Thoracic aorta (tissue), 2 donors: ENCODE measurements around the gene ADCY2. TPM values are rescaled to one million over a fixed set of nuclear protein-coding genes. Genes with fewer than 3 reads are reported as not detected.

Experiments used
- ATAC-seq: fragments of 150-250 bp; one replicate; pipeline ENCODE4 v1.8.0; 2017; ENCODE audit warnings: low read depth; ENCODE audit not compliant: insufficient number of reproducible peaks, low FRiP score
- DNase-seq: peaks from one replicate; pipeline ENCODE4 v3.0.0-alpha.2; 2020; ENCODE audit warnings: low spot score
- H3K27ac ChIP-seq, 2 donors: fragments of 200-600 bp; sonication (generic); 1 replicate in 1 of 2; 2 replicates in 1 of 2; pipeline ENCODE4 v1.5.1; 2016; ENCODE audit warnings: mild to moderate bottlenecking in 2 of 2, moderate library complexity in 2 of 2
- H3K27me3 ChIP-seq: fragments of 200-600 bp; sonication (generic); replicated peaks from 2 replicates; pipeline ENCODE4 v1.6.0; 2016; ENCODE audit warnings: mild to moderate bottlenecking; ENCODE audit not compliant: insufficient read depth
- H3K36me3 ChIP-seq: fragments of 200-600 bp; sonication (generic); one replicate; pipeline ENCODE4 v1.5.1; 2016
- H3K4me1 ChIP-seq, 2 donors: fragments of 200-600 bp; sonication (generic); 1 replicate in 1 of 2; 2 replicates in 1 of 2; pipeline versions ENCODE4 v1.5.1 to v1.6.0; 2016; ENCODE audit warnings: low read depth in 2 of 2, mild to moderate bottlenecking in 1 of 2; ENCODE audit not compliant: control insufficient read depth in 1 of 2
- H3K4me3 ChIP-seq: fragments of 200-600 bp; sonication (generic); 2 replicates; pipeline ENCODE4 v1.5.1; 2016; ENCODE audit warnings: mild to moderate bottlenecking
- H3K9me3 ChIP-seq: fragments of 200-600 bp; sonication (generic); 2 replicates; pipeline ENCODE4 v1.5.1; 2016
- total RNA-seq, 2 donors: library from RNA; depleted of rRNA; stranded (reverse); fragments of >200 nt; gene quantifications; one replicate each; pipeline versions ENCODE4 v1.1.0 to v1.2.3, GENCODE V29; 2016
- TF ChIP-seq, protein P1 (sequence below): fragments of 200-600 bp; sonication (generic); IDR thresholded peaks from one replicate; pipeline ENCODE4 v1.5.1; 2019; ENCODE audit warnings: antibody characterized with exemption

The ADCY2 gene
- total RNA-seq, 2 donors from 2014 or later: 5.0 to 14.8 TPM

DNA sequence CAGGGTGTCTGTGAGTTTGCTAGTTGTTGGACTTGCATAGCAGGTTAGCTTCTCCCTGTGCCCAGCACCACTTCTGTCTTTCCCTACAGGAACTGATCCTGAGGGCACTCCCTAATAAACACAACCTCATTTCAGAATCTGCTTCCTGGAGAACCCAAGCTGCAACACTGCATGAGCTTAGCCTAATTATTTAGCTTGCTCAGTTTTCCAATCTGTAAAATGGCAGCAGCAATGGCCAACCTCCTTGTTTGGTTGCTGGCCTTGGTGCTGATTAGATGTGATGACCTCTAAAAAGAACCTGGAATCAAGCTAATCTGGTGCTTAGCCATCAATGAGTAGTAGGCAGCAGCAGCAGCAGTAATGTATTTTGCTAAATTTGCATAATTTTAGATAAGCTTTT lies 133.9 kb downstream of the ADCY2 start:
- no peak overlapping the region for H3K27ac ChIP-seq

DNA sequence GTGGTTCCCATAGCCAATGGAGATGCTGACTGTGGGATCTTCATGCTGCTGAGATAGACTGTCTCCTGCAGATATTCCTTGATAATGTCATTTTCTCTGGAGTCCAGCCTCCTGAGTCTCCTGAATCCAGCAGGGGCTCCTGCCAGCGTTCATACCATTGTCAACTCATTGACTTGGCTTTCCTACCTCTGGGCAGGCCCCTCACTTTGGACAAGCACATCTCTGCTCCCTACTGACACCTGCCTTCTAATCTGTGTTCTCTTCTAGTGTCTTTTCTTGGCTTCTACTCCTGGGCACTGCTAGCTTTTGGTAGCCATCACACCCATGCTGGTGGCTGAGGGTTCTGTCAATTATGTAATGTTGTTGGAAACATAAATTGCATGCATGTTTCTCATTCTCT lies 138.0 kb downstream of the ADCY2 start:
- DNase-seq (no peak), ATAC-seq (no peak)
- Histone ChIP-seq H3K27ac (no peak overlapping the region), H3K4me1 (no peaks in the 10 kb centered on the region), H3K27me3 (no peaks in the 10 kb centered on the region), H3K9me3 (no peaks in the 10 kb centered on the region), H3K4me3 (no peak overlapping the region), H3K36me3 (no peaks in the 10 kb centered on the region)
- TF ChIP-seq, protein P1, sequence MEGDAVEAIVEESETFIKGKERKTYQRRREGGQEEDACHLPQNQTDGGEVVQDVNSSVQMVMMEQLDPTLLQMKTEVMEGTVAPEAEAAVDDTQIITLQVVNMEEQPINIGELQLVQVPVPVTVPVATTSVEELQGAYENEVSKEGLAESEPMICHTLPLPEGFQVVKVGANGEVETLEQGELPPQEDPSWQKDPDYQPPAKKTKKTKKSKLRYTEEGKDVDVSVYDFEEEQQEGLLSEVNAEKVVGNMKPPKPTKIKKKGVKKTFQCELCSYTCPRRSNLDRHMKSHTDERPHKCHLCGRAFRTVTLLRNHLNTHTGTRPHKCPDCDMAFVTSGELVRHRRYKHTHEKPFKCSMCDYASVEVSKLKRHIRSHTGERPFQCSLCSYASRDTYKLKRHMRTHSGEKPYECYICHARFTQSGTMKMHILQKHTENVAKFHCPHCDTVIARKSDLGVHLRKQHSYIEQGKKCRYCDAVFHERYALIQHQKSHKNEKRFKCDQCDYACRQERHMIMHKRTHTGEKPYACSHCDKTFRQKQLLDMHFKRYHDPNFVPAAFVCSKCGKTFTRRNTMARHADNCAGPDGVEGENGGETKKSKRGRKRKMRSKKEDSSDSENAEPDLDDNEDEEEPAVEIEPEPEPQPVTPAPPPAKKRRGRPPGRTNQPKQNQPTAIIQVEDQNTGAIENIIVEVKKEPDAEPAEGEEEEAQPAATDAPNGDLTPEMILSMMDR: no peak

More for the DNA sequence above, 133.9 kb downstream of the ADCY2 start:
- TF ChIP-seq, protein P1: no peak
- Histone ChIP-seq H3K36me3 (no peaks in the 10 kb centered on the region), H3K9me3 (no peaks in the 10 kb centered on the region), H3K4me3 (no peak overlapping the region), H3K4me1 (no peaks in the 10 kb centered on the region), H3K27me3 (no peaks in the 10 kb centered on the region)
- ATAC-seq: no peak
- no peak for DNase-seq

DNA sequence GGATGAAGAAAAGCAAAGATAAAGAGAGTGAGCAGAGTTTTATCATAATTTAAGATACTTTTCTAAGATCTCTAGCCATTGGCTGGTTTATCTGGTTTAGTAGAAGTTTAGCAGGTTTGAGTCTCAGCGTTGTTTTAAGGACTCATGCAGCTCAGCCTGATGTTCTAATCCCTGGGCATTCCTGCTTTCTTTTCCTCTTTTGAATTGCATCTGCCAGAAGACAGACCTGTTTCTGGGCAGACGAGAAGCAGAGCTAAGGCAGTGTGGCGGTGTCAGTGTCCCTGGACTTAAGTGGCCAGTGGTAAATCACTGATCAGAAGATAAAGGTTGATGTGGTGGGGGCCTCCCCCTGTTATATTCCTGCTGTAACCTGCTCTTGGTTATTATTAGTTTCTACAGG lies 138.6 kb downstream of the ADCY2 start:
- Histone ChIP-seq H3K27ac (no peak overlapping the region), H3K4me1 (no peaks in the 10 kb centered on the region), H3K36me3 (no peaks in the 10 kb centered on the region), H3K4me3 (no peak overlapping the region), H3K9me3 (no peaks in the 10 kb centered on the region), H3K27me3 (no peaks in the 10 kb centered on the region)
- DNase-seq (no peak), ATAC-seq (no peak)
- TF ChIP-seq, protein P1: no peak

DNA sequence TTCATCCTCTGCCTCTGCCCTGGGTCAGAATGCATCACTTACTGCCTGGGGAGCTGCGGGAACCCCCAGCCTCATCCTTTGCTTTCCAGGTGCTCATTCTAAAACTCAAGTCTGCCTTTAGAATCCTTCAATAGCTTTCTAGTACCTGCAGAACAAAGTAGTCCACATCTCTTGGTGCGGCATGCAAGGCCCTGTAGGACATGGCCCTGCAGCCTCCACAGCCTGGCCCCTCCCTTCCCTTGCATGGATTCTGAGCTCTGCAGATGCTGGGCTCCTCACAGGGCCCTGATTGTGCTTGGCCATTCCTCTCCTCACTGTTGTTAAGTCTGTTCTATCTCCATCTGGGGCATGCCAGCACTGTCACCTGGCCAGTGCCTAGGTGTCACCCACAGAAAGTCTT lies 141.6 kb downstream of the ADCY2 start:
- H3K4me3 ChIP-seq: no peak overlapping the region
- ATAC-seq (no peak), DNase-seq (no peak)
- H3K4me1 ChIP-seq: no peaks in the 10 kb centered on the region
- TF ChIP-seq, protein P1: no peak
- H3K36me3 ChIP-seq: no peaks in the 10 kb centered on the region
- H3K27ac ChIP-seq: no peak overlapping the region
- no peaks in the 10 kb centered on the region for H3K27me3 ChIP-seq
- no peaks in the 10 kb centered on the region for H3K9me3 ChIP-seq

DNA sequence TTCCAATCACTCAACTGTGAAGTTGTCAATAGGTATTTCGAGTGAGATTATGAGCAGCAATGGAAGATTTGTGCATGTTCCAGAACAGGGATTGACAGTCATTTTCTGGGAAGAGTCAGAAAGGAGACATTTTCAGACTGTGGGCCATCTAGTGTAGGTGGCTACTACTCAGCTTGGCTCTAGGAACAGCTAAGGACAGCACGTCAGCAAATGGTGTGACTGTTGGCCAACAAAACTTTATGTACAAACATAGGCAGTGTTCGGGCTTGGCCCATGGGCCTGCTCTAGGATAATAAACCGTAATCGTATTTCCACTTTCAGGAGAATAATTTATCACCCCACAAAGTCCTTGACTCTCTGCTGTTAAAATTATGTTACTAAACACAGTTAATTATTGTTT lies 143.6 kb downstream of the ADCY2 start:
- ATAC-seq: no peak

More for the DNA sequence above, 143.6 kb downstream of the ADCY2 start:
- H3K4me3 ChIP-seq: no peak overlapping the region
- no peaks in the 10 kb centered on the region for H3K9me3 ChIP-seq
- H3K27ac ChIP-seq: no peak overlapping the region
- no peak for DNase-seq
- no peaks in the 10 kb centered on the region for H3K4me1 ChIP-seq
- TF ChIP-seq, protein P1: no peak
- no peaks in the 10 kb centered on the region for H3K36me3 ChIP-seq
- no peaks in the 10 kb centered on the region for H3K27me3 ChIP-seq
